ENCODE data around the gene MLPH.
A peak's percentile ranks its signal among the peaks of the same experiment; 100 is the strongest.

MLPH gene

GRCh38 chr2:237483018-237483731, 3.9 kb upstream of the MLPH start:
- H4K20me1 ChIP-seq (ENCODE audit: insufficient read depth, low read length, poor library complexity, severe bottlenecking), result no peaks in the 10 kb centered on the region
- peaks cover 11% of the 10 kb centered on the region for H3K4me1 ChIP-seq (ENCODE audit: insufficient read depth, low read length, poor library complexity, severe bottlenecking)
- H3K9me2 ChIP-seq (replicated peaks; ENCODE audit: low read depth, low read length), result no peaks in the 10 kb centered on the region
- no peak overlapping the region for H3K4me2 ChIP-seq (ENCODE audit: low read depth, low read length, poor library complexity, severe bottlenecking)
- H3K27me3 ChIP-seq (ENCODE audit: insufficient read depth, low read length, poor library complexity, severe bottlenecking), result peaks cover 9% of the 10 kb centered on the region
- TF ChIP-seq CTCF (conservative IDR thresholded peaks at IDR 0.05; ENCODE audit: low read length) (no peak), EZH2phosphoT487 (IDR thresholded peaks at IDR 0.05; ENCODE audit: borderline replicate concordance) (no peak)
- H3F3A ChIP-seq (ENCODE audit: low read depth), result no peaks in the 10 kb centered on the region
- peak overlapping the region; percentile 35; the same call in 1 of the 2 replicates for H2AFZ ChIP-seq (ENCODE audit: low read length)
- H3K36me3 ChIP-seq (ENCODE audit: insufficient read depth, low read length), result no peaks in the 10 kb centered on the region
- no peaks in the 10 kb centered on the region for H3K79me2 ChIP-seq (ENCODE audit: insufficient read depth, low read length)
- H3K9ac ChIP-seq (ENCODE audit: low read depth, low read length, poor library complexity, severe bottlenecking), result no peak overlapping the region
- H3K9me3 ChIP-seq (ENCODE audit: insufficient read depth, low read depth, low read length), result no peaks in the 10 kb centered on the region
- H3K4me3 ChIP-seq (ENCODE audit: low read length, poor library complexity, severe bottlenecking), result no peak overlapping the region

GRCh38 chr2:237485304-237485703, 1.7 kb upstream of the MLPH start:
- Histone ChIP-seq H3K79me2 (ENCODE audit: insufficient read depth, low read length) (no peaks in the 10 kb centered on the region), H4K20me1 (ENCODE audit: insufficient read depth, low read length, poor library complexity, severe bottlenecking) (no peaks in the 10 kb centered on the region), H3K27me3 (ENCODE audit: insufficient read depth, low read length, poor library complexity, severe bottlenecking) (no peaks in the 10 kb centered on the region), H3K4me1 (ENCODE audit: insufficient read depth, low read length, poor library complexity, severe bottlenecking) (peaks cover 11% of the 10 kb centered on the region), H3K36me3 (ENCODE audit: insufficient read depth, low read length) (no peaks in the 10 kb centered on the region), H3F3A (ENCODE audit: low read depth) (no peaks in the 10 kb centered on the region), H3K9ac (ENCODE audit: low read depth, low read length, poor library complexity, severe bottlenecking) (no peak overlapping the region), H3K9me2 (replicated peaks; ENCODE audit: low read depth, low read length) (no peaks in the 10 kb centered on the region), H3K9me3 (ENCODE audit: insufficient read depth, low read depth, low read length) (no peaks in the 10 kb centered on the region), H3K4me3 (ENCODE audit: low read length, poor library complexity, severe bottlenecking) (no peak overlapping the region), H2AFZ (ENCODE audit: low read length) (no peak overlapping the region), H3K4me2 (ENCODE audit: low read depth, low read length, poor library complexity, severe bottlenecking) (no peak overlapping the region)
- TF ChIP-seq EZH2phosphoT487 (IDR thresholded peaks at IDR 0.05; ENCODE audit: borderline replicate concordance) (no peak), CTCF (conservative IDR thresholded peaks at IDR 0.05; ENCODE audit: low read length) (no peak)

GRCh38 chr2:237485844-237486243, 1.2 kb upstream of the MLPH start:
- Histone ChIP-seq H3K4me1 (ENCODE audit: insufficient read depth, low read length, poor library complexity, severe bottlenecking) (peaks cover 11% of the 10 kb centered on the region), H3K4me3 (ENCODE audit: low read length, poor library complexity, severe bottlenecking) (no peak overlapping the region), H3K27me3 (ENCODE audit: insufficient read depth, low read length, poor library complexity, severe bottlenecking) (no peaks in the 10 kb centered on the region), H3F3A (ENCODE audit: low read depth) (no peaks in the 10 kb centered on the region), H4K20me1 (ENCODE audit: insufficient read depth, low read length, poor library complexity, severe bottlenecking) (no peaks in the 10 kb centered on the region), H3K36me3 (ENCODE audit: insufficient read depth, low read length) (no peaks in the 10 kb centered on the region), H3K79me2 (ENCODE audit: insufficient read depth, low read length) (no peaks in the 10 kb centered on the region), H2AFZ (ENCODE audit: low read length) (no peak overlapping the region), H3K9ac (ENCODE audit: low read depth, low read length, poor library complexity, severe bottlenecking) (no peak overlapping the region), H3K9me3 (ENCODE audit: insufficient read depth, low read depth, low read length) (no peaks in the 10 kb centered on the region), H3K9me2 (replicated peaks; ENCODE audit: low read depth, low read length) (no peaks in the 10 kb centered on the region), H3K4me2 (ENCODE audit: low read depth, low read length, poor library complexity, severe bottlenecking) (no peak overlapping the region)
- TF ChIP-seq EZH2phosphoT487 (IDR thresholded peaks at IDR 0.05; ENCODE audit: borderline replicate concordance) (no peak), CTCF (conservative IDR thresholded peaks at IDR 0.05; ENCODE audit: low read length) (no peak)
